HL-60/S4 treated with phorbol 12-myristate 13-acetate at 8.2 ng/mL for 4 days and 3 days (cell line): ENCODE data around the gene DCLK1.

Source experiments
- in situ Hi-C: fragments of 300-500 bp; cut with MboI; formaldehyde crosslinking; loops from 2 replicates; pipeline ENCODE4 v1.15.0; 2022; ENCODE audit warnings: low sequenced_read_pairs

The DCLK1 gene

DNA sequence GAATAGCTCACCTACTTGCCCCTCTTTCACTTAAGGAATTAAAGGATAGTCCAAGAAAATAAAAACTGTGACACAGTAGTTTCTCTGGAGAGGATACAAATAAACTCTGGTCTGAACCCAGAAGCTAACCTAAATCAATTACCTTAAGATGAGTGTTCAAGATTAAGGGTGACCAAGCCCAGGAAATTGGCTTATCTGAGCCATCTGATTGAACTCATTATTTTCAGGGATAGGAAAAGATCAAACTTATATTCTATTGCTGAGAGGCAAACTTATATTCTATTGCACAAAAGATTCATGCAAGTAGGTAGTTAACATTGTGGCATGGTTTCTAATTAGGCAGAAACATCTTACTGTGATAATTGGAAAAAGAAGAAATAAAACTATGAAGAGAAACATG lies 175.1 kb downstream of the DCLK1 start:
- in situ Hi-C loops = no loop called here

DNA sequence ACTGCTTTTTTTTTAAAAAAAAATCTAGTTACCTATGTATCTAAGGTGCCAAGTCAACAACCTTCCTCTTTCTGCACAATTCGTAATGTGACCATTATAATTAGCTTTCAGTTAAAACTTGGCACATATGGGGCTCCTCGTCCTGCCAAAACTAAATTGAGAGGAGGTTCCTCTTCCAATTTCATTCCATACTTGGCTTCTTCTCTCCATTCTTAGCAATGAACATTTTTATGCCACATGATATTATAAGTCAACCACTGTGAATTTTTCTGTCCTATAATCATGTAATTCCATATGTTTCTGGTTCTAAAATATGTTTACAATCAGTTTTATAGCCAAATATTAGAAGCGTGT lies 177.0 kb downstream of the DCLK1 start:
- in situ Hi-C loops = no loop called here

DNA sequence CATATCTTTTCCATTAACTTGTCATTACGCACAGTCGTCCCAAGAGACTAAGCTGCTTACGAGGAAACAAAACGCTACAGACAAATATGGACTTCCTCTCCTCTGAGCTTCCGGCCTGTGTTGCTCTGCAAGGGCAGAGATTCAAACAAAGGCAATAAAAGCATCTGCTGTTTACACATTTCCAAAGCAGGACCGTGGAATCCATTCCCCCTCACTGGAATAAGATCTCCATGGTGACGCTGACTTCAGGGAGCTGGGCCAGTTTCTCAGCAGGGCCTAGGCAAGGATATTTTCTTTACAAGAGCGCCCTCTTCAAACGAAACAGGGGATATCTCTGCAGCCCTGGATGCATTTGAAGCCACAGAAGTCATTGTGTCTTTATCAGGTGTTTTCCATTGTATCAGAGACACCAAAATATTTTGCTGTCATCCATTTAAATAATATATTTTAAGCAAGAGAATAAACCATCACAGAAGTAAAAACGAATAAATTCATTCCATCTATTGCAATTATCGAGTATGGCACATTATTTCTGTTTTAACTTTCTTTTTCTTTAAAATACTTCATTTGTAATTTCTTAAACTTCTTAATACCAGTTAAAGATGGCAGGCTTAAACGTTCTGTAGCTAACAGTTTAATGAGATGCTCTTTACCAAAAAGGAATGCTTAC lies 177.5 kb downstream of the DCLK1 start:
- in situ Hi-C loops = no loop called here

DNA sequence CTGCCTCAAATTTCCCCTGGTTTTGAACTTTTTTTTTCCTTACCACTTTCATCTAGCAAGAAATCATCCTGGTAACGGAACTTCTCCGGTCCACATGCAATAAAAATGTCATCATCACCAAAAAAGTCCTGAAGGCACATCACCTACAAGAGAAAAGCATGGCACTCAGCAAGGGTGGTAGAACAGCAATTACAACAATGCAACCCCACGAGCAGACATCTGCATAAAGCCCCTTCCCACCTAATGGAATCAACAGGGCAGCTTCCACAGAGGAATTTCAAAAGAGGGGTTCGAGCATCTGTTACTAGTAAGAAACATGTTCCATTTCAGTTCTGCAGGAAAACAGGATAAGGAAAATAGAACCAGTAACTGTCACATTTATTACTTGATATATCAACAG lies 183.9 kb downstream of the DCLK1 start:
- in situ Hi-C loops = no loop called here

DNA sequence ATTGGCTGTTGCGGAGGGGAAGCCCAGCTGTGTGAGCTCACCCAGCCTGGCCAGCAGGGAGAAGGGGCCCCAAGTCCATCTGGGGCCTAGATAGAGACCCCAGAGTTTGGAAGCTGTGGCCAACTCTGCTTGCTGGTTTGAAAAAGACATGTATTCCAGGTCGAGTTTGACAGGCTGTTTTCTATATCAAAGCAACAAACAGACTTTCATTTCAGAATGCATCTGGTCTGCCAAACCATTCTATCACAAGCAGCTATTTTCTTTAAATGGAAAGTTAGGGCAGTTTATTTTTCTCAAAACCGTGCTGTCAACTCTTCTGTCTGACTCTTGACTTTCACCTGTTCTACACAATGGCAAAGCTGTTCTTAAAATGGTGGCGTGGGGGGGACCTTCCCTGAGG lies 185.8 kb downstream of the DCLK1 start:
- in situ Hi-C loops = no loop called here

DNA sequence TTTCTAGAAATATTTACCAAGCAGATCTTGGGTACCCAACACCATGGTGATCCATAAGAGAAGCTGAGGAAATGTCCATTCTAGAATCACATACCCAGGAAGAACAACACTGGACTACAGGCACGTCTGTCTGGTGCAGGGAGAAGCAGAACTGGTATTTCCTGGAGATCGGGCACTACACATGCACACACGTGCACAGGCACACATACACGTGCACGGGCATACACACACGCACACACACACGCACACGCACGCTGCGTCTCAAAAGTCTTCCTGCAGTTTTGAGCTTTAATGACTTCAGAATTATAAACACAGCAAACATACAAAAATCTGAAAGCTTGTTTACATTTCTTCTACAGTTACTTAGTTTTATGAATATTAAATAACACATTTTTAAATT lies 189.8 kb downstream of the DCLK1 start:
- in situ Hi-C loops = no loop called here

DNA sequence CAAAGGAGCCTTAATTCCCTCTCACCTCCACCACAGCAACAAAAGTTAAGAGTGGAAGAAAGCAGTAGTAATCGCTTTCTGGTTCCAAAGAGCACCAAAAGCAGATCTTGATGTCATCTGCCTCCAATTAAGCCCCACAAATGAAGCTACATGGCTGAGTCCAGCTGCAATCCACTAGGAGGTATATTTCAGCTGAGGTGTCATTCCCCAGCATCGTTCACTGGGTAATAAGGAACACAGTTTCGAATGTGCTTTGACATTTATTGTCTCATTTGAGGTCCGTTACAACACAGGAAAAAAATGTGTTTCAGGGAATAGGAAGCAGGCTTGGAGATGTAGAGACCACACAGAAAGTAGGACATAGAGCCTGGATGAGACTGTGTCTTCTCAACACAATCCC lies 190.4 kb downstream of the DCLK1 start:
- in situ Hi-C loops = no loop called here

DNA sequence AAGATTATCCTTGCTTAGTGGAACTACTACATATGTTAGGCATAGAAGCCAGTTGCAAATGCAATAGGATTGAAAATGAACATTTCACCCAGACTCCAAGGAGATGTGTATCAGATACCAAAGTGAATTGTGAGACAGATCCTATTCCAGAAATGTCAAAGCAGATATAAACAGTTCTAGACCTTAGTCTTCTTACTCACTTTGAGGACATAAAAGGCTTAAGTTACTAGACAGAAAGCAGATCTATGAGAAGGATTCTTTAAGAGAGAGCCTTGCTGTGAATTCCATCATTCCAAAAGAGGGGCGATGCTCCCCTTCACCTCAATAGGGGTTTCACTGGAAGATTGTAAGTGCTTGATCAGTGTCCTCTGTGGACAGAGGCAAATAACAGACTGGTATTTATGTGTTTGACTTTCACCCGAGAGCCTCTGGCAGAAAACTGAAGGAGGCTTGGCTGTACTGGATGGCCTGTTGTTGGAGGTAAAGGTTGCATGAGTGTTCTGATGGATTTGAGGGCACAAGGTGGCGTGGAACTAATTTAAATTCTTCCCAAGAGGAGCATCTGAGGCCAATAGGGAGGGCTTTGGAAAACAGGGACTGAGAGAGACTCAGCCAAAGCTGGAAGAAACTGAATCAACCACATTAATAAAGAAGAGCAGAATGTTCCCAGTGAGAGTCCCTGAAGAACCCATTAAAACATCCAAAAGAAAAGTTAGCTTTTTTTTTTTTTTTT lies 194.8 kb downstream of the DCLK1 start:
- in situ Hi-C loops = no loop called here

DNA sequence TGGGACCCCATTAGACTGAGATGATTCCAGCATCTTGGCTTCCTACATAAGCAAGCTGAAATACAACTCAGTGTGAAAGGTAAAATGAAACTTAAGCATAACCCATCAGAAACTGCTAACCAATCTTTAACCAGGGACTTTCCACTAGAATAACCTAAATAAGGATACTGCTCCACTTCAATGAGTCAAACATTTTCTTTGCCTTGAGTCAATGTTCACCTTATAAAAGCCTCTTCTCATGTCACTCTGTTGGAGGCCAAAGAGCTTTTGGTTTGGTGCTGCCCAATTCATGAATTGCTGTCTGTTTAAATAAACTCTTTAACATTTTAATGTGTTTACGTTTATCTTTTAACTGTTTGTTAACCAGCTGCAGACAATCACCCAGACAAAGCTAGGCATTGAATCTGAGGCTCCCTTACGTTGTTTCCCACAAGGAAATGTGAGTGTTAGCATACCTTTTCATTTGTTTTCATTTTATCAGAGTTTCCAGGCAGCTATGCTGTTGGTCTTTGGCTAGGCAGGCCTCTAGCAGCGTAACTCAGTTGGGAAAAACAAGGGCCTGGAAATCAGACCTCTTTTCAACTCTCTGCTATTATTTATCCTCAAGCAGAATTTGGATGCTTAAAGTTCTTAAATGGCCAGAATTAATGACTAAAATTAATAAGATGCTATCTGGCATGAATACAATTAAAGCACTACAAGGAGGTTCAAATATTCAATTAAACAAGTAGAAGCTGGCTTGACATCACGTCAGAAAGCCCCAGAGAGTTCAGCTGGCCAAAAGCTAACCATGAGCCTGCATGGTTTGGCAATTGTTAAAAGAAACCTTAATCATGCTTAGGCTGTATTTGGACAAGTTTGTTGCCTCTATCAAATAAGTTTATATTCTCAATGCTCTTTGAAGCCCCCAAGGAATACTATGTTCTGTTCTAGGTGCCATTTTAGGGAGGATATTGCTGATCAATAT lies 200.2 kb downstream of the DCLK1 start:
- in situ Hi-C loops = no loop called here

DNA sequence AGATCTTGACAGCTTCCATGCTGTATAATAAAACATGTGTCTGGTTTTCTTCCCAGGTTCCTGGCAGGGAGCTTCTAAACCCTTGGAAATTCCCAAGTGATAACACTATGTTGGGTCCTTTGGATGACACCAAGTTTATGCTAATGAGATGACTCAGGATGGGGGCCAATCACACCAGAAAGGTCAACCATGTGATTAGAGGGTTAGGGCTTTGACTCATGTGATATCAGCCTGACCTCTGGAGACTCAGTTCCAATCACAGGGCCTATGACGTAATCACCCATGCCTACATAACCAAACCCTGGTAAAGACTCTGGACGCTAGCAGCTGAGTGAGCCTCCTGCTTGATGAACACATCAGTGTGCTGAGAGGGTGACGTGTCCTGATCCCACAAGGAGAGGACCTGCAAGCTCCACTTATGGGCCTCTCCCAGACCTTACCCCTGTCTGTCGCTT lies 203.6 kb downstream of the DCLK1 start:
- in situ Hi-C loops = no loop called here

DNA sequence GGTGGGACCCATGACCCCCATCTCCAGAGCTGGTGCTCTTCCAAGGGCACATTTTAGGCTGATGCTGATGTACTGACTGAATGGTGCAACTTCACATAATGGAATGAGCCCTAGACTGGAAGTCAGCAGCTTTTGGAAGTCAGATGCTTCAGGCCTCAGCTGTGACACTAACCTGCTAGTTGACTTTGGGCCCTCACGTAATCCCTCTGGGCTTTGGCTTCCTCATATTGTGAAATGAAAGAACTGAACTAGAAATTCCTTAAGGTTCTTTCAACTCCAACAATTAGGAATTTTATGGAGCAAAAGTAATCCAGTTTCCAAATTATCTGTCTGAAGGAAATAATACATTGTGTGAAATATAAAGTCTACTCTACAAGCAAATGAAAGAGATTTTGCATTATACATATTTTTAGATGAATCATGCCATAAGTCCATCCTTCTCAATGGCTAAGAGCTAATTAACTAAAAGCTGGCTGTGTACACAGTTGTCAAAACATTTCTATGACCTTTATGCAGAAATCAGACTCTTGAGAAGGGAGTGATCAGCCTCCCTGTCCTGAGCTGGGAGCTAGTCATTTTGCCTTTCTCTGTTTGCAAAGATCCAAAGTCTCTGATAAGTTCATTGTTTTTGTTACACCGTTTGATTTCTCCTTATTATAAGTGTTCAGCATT lies 204.2 kb downstream of the DCLK1 start:
- in situ Hi-C loops = no loop called here

DNA sequence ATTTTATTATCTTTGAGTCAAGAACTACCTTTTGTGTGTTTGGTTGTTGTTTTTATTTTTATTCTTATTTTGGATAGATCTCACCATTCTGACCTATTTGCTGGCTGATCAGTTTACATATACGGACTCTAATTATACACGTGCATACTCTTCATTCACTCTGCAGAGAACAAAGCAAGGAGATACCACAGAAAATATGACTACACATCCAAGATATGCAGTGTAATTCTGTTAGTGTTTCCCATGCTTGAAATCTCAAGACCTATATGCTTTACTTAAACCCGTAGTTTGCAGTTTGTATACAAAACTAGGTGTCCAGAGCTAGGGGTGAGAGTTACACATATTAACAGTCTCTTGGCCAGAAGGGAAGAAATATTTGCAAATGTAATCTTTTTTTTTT lies 205.5 kb downstream of the DCLK1 start:
- in situ Hi-C loops = no loop called here

DNA sequence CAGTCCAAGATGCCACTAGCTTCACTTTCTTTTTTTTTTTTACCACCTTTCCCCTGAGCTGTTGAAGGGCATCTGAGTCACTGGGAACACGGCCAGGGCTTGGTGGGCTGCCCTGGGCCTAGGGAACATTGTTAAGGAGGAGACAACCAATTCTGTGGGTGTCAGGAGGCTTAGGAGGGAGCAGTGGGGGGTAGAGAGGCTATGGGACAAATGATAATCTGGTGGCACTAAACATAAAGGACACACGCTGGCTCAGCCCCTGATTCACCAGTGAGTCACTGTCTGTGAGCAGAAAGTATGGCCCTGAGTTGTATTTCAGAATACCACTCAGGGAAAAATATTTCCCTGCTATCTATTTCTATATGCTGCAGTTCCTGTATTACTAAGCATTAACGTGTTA lies 207.8 kb downstream of the DCLK1 start:
- in situ Hi-C loops = no loop called here

DNA sequence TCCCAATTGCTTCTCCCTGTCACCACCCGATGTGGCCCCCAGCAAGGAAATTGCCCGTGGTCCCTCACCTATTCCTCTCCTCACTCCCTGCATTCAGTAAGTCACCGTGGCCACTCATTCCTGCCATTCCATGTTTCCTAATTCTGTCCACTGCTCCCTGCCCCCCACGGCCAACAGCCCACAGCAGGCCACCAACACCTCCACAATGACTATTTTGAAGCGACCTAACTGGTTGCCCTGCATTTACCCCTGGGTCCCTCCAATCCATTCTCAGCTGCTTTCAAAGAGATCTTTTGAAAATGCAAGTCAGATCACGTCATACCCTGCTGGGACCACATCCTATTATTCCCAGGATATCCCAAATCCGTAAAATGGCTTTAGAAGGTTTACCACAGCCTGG lies 210.4 kb downstream of the DCLK1 start:
- in situ Hi-C loops = no loop called here

DNA sequence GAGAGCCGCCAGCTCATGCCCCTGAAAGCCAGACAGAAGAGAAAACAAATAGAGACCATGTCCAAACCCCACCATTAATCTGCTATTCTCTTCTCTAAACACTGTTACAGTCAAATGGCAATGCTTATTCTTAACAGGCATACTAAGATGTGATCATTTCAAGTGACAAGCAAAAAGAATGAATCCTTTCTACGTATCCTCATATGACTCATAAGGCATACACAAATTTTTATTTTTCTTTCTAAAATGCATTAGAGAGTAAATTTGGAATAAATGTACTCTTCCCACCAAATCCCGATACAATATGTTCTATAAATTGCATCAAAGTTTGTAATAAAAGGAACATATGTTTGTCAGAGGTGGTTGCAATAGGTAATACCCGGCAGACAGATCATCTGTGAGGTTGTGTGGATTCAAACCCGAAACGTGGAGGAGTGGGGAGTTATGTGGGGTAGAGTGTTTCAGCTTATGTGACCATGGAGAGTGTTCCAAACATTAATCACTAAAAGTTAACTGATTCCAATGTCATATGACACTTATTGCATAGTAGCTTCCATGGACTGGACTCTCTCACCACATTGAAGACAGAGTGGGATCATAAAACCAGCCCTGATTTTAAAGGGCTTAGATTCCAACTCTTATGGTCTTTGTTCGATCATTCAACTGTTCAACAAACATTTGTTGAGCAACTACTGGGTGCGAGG lies 213.1 kb downstream of the DCLK1 start:
- in situ Hi-C loops = no loop called here

DNA sequence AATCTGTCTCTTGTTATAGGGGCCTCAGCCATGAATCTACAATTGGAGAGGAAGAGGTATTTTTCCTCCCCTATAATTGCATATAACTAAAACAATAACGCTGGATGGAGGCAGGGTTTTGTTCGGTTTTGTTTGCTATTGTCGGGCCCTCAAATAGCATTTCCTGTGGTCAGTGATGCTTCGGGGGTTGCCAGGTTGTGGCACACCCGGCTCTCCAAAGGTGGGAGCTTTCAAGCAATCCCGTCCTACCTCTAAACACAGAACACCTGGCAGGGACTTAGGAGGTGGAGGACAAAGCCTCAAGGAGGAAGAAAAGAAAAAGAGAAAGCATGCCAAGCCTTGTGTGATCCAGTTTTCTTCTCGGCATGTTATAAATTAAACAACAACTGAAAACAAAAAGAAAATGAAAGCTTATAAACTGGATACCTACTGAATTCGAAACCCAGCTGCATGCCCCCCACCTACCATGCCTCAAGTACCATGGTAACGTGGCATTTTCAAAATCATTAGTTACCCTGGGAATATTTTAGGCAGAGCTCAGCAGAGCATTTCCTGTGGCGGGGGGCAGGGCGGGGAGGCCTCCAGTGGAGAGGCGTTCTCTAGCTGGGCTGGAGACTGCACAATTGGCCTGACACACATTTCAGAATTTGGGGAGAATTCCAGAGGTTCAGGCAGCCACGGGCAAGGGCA lies 213.8 kb downstream of the DCLK1 start:
- in situ Hi-C loops = no loop called here

DNA sequence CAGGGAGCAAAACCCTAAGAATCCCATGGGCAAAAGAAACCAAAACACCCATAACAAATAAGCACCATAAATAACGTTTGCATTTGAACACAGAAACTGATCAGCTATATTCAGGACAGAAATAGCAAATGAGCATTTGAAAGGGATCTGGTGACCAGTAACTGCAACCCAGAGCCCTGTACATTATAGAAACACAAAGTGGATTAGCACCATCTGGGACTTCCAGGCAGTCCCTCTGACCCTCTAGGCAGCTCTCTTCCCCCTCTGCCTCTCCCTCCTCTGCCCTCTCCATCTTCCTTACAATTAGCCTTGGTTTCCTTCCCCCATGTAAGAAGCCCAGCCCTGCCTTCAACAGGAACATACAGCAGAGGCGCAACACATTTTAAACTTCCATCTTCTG lies 215.0 kb downstream of the DCLK1 start:
- in situ Hi-C loops = no loop called here

DNA sequence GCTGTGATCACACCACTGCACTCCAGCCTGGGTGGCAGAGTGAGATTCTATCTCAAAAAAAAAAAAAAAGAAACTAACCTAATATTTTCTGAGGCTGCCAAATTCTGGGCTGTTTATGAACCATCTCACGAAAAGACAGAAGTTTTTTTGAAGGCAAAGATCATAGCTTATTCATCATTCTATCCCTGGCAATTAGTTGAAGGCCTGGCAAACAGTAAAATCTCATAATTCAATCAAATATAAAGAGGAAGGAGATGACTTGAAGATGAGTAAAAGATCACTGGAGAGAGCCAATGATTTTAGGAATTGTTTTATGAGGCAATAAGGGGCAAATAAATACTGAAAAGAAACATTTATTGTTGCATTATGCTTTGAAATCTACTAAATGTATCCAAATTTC lies 216.5 kb downstream of the DCLK1 start:
- in situ Hi-C loops = no loop called here

DNA sequence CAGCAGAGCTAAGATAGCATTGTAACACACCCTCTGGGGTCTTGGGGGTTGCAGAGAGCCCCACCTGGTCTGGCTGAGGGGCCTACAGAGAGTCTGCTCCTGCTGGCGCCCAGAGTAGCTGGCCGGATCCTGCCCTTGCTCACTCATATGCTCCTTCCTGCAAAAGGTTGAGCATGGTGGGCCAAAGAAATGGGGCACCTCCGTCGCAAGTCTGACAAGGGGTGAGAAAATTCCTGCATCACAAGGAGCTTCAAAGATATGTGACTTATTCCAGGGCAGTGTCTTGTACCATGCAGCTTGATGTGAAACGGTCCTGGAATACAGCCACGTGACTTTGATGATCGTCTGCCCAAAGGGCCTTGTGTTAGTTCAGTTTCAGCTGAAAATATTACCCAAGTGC lies 218.3 kb downstream of the DCLK1 start:
- in situ Hi-C loops = no loop called here
